HG03025 (cell line): ENCODE measurements around the gene FILIP1L.

Experiments
- ATAC-seq: cut with Tn5 transposase; IDR thresholded peaks from one replicate; pipeline ENCODE4 v1.9.1; 2021; ENCODE audit warnings: mild to moderate bottlenecking, moderate library complexity; ENCODE audit not compliant: unreplicated experiment, low FRiP score

FILIP1L gene

GRCh38 chr3:99958222-99958912 is 155.9 kb downstream of the FILIP1L start:
- ATAC-seq, result no peak

GRCh38 chr3:99957151-99957796 is 157.0 kb downstream of the FILIP1L start:
- no peak for ATAC-seq

- no peak for ATAC-seq
Measured at GRCh38 chr3:99955773-99956562, 158.3 kb downstream of the FILIP1L start.

GRCh38 chr3:99954914-99955644 is 159.2 kb downstream of the FILIP1L start:
- ATAC-seq, result no peak

- no peak for ATAC-seq
Measured at GRCh38 chr3:99953596-99953995, 160.7 kb downstream of the FILIP1L start.

- no peak for ATAC-seq
Measured at GRCh38 chr3:99952306-99952705, 162.0 kb downstream of the FILIP1L start.

GRCh38 chr3:99951701-99952100 is 162.6 kb downstream of the FILIP1L start:
- no peak for ATAC-seq

GRCh38 chr3:99950921-99951320 is 163.4 kb downstream of the FILIP1L start:
- no peak for ATAC-seq

- no peak for ATAC-seq
Measured at GRCh38 chr3:99949956-99950670, 164.2 kb downstream of the FILIP1L start.

- no peak for ATAC-seq
Measured at GRCh38 chr3:99948467-99949089, 165.7 kb downstream of the FILIP1L start.

- ATAC-seq, result no peak
Measured at GRCh38 chr3:99947356-99947755, 166.9 kb downstream of the FILIP1L start.

- no peak for ATAC-seq
Measured at GRCh38 chr3:99945328-99945995, 168.8 kb downstream of the FILIP1L start.

GRCh38 chr3:99943931-99944761 is 170.2 kb downstream of the FILIP1L start:
- ATAC-seq, result no peak

- ATAC-seq, result no peak
Measured at GRCh38 chr3:99941211-99941610, 173.1 kb downstream of the FILIP1L start.

- ATAC-seq, result no peak
Measured at GRCh38 chr3:99940350-99940749, 174.0 kb downstream of the FILIP1L start.

GRCh38 chr3:99939876-99940275 is 174.4 kb downstream of the FILIP1L start:
- no peak for ATAC-seq

GRCh38 chr3:99938270-99938911 is 175.9 kb downstream of the FILIP1L start:
- ATAC-seq, result no peak
